Measurements from ENCODE around the gene CCDC186. TPM values are rescaled to one million over a fixed set of nuclear protein-coding genes. Genes with fewer than 3 reads are reported as not detected.
"Not testable (repeated sequence)": the region's sequence is repeated elsewhere in the genome, so short reads cannot be mapped to it uniquely, and the experiment has no call there.

Gene CCDC186
- total RNA-seq, 1 donor from 2014 or later: 18.5 TPM

GRCh38 chr10:114166043-114166442 lies 8.0 kb downstream of the CCDC186 start:
- H3K9me3 Mint-ChIP-seq (ENCODE audit: unreplicated experiment): peaks cover 5% of the 10 kb centered on the region
- H3K36me3 Mint-ChIP-seq (ENCODE audit: low read depth, unreplicated experiment): peaks cover 7% of the 10 kb centered on the region
- TF ChIP-seq, protein P1, sequence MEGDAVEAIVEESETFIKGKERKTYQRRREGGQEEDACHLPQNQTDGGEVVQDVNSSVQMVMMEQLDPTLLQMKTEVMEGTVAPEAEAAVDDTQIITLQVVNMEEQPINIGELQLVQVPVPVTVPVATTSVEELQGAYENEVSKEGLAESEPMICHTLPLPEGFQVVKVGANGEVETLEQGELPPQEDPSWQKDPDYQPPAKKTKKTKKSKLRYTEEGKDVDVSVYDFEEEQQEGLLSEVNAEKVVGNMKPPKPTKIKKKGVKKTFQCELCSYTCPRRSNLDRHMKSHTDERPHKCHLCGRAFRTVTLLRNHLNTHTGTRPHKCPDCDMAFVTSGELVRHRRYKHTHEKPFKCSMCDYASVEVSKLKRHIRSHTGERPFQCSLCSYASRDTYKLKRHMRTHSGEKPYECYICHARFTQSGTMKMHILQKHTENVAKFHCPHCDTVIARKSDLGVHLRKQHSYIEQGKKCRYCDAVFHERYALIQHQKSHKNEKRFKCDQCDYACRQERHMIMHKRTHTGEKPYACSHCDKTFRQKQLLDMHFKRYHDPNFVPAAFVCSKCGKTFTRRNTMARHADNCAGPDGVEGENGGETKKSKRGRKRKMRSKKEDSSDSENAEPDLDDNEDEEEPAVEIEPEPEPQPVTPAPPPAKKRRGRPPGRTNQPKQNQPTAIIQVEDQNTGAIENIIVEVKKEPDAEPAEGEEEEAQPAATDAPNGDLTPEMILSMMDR (IDR thresholded peaks at IDR 0.05; ENCODE audit: unreplicated experiment): no peak
- H3K27ac Mint-ChIP-seq (ENCODE audit: unreplicated experiment): no peak overlapping the region
- DNase-seq (ENCODE audit: low spot score): no peak
- peaks cover 2% of the 10 kb centered on the region for H3K4me1 Mint-ChIP-seq (ENCODE audit: unreplicated experiment)
- H3K27me3 Mint-ChIP-seq (ENCODE audit: unreplicated experiment): no peaks in the 10 kb centered on the region
- H3K4me3 Mint-ChIP-seq (ENCODE audit: unreplicated experiment): no peak overlapping the region

DNA sequence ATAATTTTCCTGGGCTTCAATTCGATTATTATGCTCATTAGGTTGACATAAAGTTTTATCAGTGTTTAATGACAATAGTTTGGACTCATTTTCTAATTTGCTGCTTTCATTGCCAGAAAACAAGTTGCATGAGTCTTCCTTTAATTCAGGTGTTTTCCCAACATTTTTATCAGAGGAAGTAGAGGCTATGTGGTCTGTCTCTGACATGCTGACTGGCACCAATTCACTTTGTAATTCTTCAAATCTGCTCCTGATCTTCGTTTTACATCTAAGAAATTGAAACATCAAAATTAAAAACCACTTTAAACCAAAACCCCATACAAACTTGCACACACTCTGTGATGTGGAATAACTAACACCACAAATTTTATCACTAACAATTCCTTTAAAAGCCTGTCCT lies 10.9 kb downstream of the CCDC186 start:
- H3K27ac Mint-ChIP-seq (ENCODE audit: unreplicated experiment): peak overlapping the region; percentile 28
- DNase-seq (ENCODE audit: low spot score): no peak
- H3K4me3 Mint-ChIP-seq (ENCODE audit: unreplicated experiment): no peak overlapping the region
- no peaks in the 10 kb centered on the region for H3K9me3 Mint-ChIP-seq (ENCODE audit: unreplicated experiment)
- no peaks in the 10 kb centered on the region for H3K36me3 Mint-ChIP-seq (ENCODE audit: low read depth, unreplicated experiment)
- TF ChIP-seq, protein P1 (IDR thresholded peaks at IDR 0.05; ENCODE audit: unreplicated experiment): no peak
- H3K27me3 Mint-ChIP-seq (ENCODE audit: unreplicated experiment): no peaks in the 10 kb centered on the region
- H3K4me1 Mint-ChIP-seq (ENCODE audit: unreplicated experiment): peaks cover 2% of the 10 kb centered on the region

DNA sequence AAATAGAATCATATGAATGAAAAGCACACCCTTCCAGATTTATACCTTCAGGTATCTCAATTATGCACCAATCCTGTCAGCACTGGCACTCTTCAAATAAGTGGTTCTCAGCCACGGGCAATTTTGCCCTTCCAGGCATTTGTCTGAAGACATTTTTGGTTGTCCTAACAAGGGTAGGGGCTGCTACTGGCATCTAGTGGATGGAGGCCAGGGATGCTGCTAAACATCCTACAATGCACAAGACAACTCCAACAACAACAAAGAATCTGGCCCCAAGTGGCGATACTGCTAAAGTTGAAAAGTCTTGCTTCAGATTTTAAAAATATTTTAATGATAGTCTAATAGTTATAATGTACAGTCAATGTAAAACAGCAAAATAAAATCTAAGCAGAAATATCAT lies 16.1 kb downstream of the CCDC186 start:
- DNase-seq (ENCODE audit: low spot score): no peak
- H3K27ac Mint-ChIP-seq (ENCODE audit: unreplicated experiment): no peak overlapping the region
- TF ChIP-seq, protein P1 (IDR thresholded peaks at IDR 0.05; ENCODE audit: unreplicated experiment): no peak

DNA sequence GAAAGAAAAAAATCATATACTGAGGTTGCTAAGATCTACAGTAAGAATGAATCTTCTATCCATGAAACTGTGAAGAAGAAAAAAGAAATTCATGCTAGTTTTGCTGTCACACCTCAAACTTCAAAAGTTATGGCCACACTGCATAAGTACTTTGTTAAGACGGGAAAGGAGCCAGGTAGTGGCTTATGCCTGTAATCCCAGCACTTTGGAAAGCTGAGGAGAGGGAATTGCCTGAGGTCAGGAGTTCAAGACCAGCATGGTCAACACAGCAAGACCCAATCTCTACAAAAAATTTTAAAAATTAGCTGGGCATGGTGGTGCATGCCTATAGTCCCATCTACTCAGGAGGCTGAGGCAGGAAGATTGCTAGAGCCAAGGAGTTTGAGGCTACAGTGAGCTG lies 22.1 kb downstream of the CCDC186 start:
- Mint-ChIP-seq H3K27me3 (ENCODE audit: unreplicated experiment) (peaks cover 3% of the 10 kb centered on the region), H3K36me3 (ENCODE audit: low read depth, unreplicated experiment) (peaks cover 40% of the 10 kb centered on the region), H3K9me3 (ENCODE audit: unreplicated experiment) (no peaks in the 10 kb centered on the region), H3K4me3 (ENCODE audit: unreplicated experiment) (no peak overlapping the region), H3K4me1 (ENCODE audit: unreplicated experiment) (no peaks in the 10 kb centered on the region), H3K27ac (ENCODE audit: unreplicated experiment) (no peak overlapping the region)
- no peak for DNase-seq (ENCODE audit: low spot score)
- TF ChIP-seq, protein P1 (IDR thresholded peaks at IDR 0.05; ENCODE audit: unreplicated experiment): no peak

More for the DNA sequence above, 16.1 kb downstream of the CCDC186 start:
- H3K4me1 Mint-ChIP-seq (ENCODE audit: unreplicated experiment): no peaks in the 10 kb centered on the region
- H3K36me3 Mint-ChIP-seq (ENCODE audit: low read depth, unreplicated experiment): peaks cover 3% of the 10 kb centered on the region
- no peaks in the 10 kb centered on the region for H3K27me3 Mint-ChIP-seq (ENCODE audit: unreplicated experiment)
- H3K4me3 Mint-ChIP-seq (ENCODE audit: unreplicated experiment): no peak overlapping the region
- no peaks in the 10 kb centered on the region for H3K9me3 Mint-ChIP-seq (ENCODE audit: unreplicated experiment)

GRCh38 chr10:114151486-114151885 lies 22.5 kb downstream of the CCDC186 start:
- H3K9me3 Mint-ChIP-seq (ENCODE audit: unreplicated experiment): no peaks in the 10 kb centered on the region
- H3K27me3 Mint-ChIP-seq (ENCODE audit: unreplicated experiment): peaks cover 3% of the 10 kb centered on the region
- H3K4me1 Mint-ChIP-seq (ENCODE audit: unreplicated experiment): no peaks in the 10 kb centered on the region
- TF ChIP-seq, protein P1 (IDR thresholded peaks at IDR 0.05; ENCODE audit: unreplicated experiment): no peak
- no peak overlapping the region for H3K27ac Mint-ChIP-seq (ENCODE audit: unreplicated experiment)
- no peak overlapping the region for H3K4me3 Mint-ChIP-seq (ENCODE audit: unreplicated experiment)
- H3K36me3 Mint-ChIP-seq (ENCODE audit: low read depth, unreplicated experiment): peaks cover 40% of the 10 kb centered on the region
- no peak for DNase-seq (ENCODE audit: low spot score)

- H3K4me3 Mint-ChIP-seq (ENCODE audit: unreplicated experiment); H3K27ac Mint-ChIP-seq (ENCODE audit: unreplicated experiment); DNase-seq (ENCODE audit: low spot score); H3K9me3 Mint-ChIP-seq (ENCODE audit: unreplicated experiment); H3K27me3 Mint-ChIP-seq (ENCODE audit: unreplicated experiment); H3K4me1 Mint-ChIP-seq (ENCODE audit: unreplicated experiment): not testable (repeated sequence)
- peaks cover 40% of the 10 kb centered on the region for H3K36me3 Mint-ChIP-seq (ENCODE audit: low read depth, unreplicated experiment)
Measured at GRCh38 chr10:114149476-114149875, 24.5 kb downstream of the CCDC186 start.

All from endothelial cell (in vitro differentiated cells).